ENCODE data around the gene HAUS6. TPM values are rescaled to one million over a fixed set of nuclear protein-coding genes. Genes with fewer than 3 reads are reported as not detected.

HAUS6 gene
- total and polyA plus RNA-seq, 12 donors = 4.0 to 16.3 (median 12.6) TPM

DNA sequence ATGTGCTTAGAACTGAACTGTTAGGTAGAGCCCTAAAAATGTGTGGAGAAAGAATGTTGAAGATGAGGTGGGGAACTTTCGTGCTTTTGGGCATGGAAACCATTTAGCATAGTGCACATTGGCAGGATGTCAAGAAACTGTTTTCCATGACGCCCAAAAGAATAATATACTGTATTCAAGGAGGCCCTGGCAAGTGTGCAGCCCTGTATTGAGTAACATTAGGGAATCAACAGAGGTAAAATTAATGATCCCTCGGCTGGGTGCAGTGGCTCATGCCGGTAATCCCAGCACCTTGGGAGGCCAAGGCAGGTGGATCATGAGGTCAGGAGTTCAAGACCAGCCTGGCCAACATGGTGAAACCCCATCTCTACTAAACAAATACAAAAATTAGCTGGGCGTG lies 45.5 kb upstream of the HAUS6 start:
- TF ChIP-seq POLR2A (IDR thresholded peaks at IDR 0.05) = no peak
- TF ChIP-seq, protein P1, sequence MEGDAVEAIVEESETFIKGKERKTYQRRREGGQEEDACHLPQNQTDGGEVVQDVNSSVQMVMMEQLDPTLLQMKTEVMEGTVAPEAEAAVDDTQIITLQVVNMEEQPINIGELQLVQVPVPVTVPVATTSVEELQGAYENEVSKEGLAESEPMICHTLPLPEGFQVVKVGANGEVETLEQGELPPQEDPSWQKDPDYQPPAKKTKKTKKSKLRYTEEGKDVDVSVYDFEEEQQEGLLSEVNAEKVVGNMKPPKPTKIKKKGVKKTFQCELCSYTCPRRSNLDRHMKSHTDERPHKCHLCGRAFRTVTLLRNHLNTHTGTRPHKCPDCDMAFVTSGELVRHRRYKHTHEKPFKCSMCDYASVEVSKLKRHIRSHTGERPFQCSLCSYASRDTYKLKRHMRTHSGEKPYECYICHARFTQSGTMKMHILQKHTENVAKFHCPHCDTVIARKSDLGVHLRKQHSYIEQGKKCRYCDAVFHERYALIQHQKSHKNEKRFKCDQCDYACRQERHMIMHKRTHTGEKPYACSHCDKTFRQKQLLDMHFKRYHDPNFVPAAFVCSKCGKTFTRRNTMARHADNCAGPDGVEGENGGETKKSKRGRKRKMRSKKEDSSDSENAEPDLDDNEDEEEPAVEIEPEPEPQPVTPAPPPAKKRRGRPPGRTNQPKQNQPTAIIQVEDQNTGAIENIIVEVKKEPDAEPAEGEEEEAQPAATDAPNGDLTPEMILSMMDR (IDR thresholded peaks at IDR 0.05) = no peak
- WGBS, 4 donors = 41 to 56% (median 48%) methylated on average over 5 of the region's 5 CpGs
- no peaks in the 10 kb centered on the region for H3K4me1 ChIP-seq (replicated peaks in 1 of 2)
- H3K27me3 ChIP-seq = no peaks in the 10 kb centered on the region
- DNase-seq = peak; percentile 42 to 85 (median 66)
- intact Hi-C loops (cut with DNase I) = no loop called here
- H3K36me3 ChIP-seq (replicated peaks in 1 of 2) = no peaks in the 10 kb centered on the region
- H3K9me3 ChIP-seq (replicated peaks in 1 of 3) = no peaks in the 10 kb centered on the region
- H3K27ac ChIP-seq = peak overlapping the region in 2 of 5 donors; percentile 47 to 49
- H3K4me3 ChIP-seq = no peak overlapping the region

DNA sequence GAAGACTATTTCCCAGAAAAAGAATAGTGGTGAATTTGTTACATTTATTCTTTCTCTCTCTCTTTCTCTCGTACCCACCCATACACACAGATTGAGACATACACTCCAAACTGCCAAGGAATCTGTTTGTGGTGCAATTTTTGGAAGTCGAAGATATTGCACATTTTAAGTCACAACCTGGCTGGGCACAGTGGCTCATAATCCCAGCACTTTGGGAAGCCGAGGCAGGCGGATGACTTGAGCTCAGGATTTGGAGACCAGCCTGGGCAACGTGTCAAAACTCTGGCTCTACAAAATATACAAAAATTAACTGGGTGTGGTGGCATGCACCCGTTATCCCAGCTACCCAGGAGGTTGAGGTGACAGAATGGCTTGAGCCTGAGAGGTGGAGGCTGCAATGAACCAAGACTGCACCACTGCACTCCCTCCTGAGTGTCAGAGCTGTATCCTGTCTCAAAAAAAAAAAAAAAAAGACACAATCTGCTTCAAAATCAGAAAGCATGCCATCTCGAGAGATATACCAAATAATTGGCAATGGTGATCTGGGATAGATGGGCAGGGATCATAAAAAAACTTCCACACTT lies 43.8 kb upstream of the HAUS6 start:
- intact Hi-C loops (cut with DNase I) = no loop called here

DNA sequence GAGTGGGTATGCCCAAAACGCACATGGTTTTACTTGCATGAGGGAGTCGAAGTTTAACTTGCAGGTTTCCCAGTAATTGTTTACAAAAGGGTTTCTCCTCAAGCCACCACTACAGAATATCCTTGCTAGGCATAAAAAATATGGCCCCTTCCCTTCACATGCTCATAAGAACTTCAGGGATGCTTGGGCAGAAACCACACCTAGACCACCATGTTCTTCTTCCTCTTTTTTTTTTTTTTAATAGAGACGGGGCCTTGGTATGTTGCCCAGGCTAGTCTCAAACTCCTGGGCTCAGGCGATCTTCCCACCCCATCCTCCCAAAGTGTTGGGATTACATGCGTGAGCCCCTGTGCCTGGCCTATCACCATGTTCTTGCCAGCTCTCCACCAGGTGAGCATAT lies 43.2 kb upstream of the HAUS6 start:
- H3K27ac ChIP-seq = no peak overlapping the region
- 82 to 87% (median 84%) methylated on average over 5 of the region's 5 CpGs for WGBS, 4 donors
- H3K4me3 ChIP-seq = no peak overlapping the region
- H3K27me3 ChIP-seq = no peaks in the 10 kb centered on the region
- DNase-seq = no peak
- no peaks in the 10 kb centered on the region for H3K9me3 ChIP-seq (replicated peaks in 1 of 3)
- intact Hi-C loops (cut with DNase I) = no loop called here
- TF ChIP-seq, protein P1 (IDR thresholded peaks at IDR 0.05) = no peak
- no peak for TF ChIP-seq POLR2A (IDR thresholded peaks at IDR 0.05)
- no peaks in the 10 kb centered on the region for H3K4me1 ChIP-seq (replicated peaks in 1 of 2)
- no peaks in the 10 kb centered on the region for H3K36me3 ChIP-seq (replicated peaks in 1 of 2)

More for the DNA sequence above, 43.8 kb upstream of the HAUS6 start:
- Histone ChIP-seq H3K4me3 (no peak overlapping the region), H3K4me1 (replicated peaks in 1 of 2) (no peaks in the 10 kb centered on the region), H3K27ac (no peak overlapping the region), H3K9me3 (replicated peaks in 1 of 3) (no peaks in the 10 kb centered on the region), H3K27me3 (no peaks in the 10 kb centered on the region), H3K36me3 (replicated peaks in 1 of 2) (no peaks in the 10 kb centered on the region)
- no peak for DNase-seq
- 74 to 82% (median 81%) methylated on average over 7 of the region's 7 CpGs for WGBS, 4 donors
- TF ChIP-seq POLR2A (IDR thresholded peaks at IDR 0.05) = no peak
- TF ChIP-seq, protein P1 (IDR thresholded peaks at IDR 0.05) = no peak

DNA sequence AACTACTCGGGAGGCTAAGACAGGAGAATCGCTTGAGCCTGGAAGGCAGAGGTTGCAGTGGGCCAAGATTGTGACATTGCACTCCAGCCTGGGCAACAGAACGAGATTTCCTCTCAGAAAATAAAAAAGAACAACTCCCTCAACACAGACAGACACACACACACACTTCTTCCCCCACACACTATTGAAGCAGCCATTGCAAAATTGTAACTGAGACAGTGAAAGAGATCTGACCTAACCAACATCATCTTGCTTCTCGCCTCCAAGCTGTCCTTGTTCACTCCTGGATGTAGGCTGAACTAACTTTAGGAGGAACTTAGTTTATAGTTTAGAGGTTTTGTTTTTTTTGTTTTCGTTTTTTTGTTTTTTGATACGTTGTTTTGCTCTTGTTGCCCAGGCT lies 37.6 kb upstream of the HAUS6 start:
- H3K4me3 ChIP-seq = no peak overlapping the region
- no peaks in the 10 kb centered on the region for H3K9me3 ChIP-seq (replicated peaks in 1 of 3)
- no peaks in the 10 kb centered on the region for H3K27me3 ChIP-seq
- TF ChIP-seq, protein P1 (IDR thresholded peaks at IDR 0.05) = no peak
- TF ChIP-seq POLR2A (IDR thresholded peaks at IDR 0.05) = no peak
- no peak for DNase-seq
- H3K36me3 ChIP-seq (replicated peaks in 1 of 2) = no peaks in the 10 kb centered on the region
- no peaks in the 10 kb centered on the region for H3K4me1 ChIP-seq (replicated peaks in 1 of 2)
- intact Hi-C loops (cut with DNase I) = no loop called here
- WGBS, 4 donors = 82 to 89% (median 87%) methylated on average over 6 of the region's 6 CpGs
- no peak overlapping the region for H3K27ac ChIP-seq
